ENCODE measurements around the gene TAS2R41.
"Not testable (repeated sequence)": the region's sequence is repeated elsewhere in the genome, so short reads cannot be mapped to it uniquely, and the experiment has no call there.

Gene TAS2R41

DNA sequence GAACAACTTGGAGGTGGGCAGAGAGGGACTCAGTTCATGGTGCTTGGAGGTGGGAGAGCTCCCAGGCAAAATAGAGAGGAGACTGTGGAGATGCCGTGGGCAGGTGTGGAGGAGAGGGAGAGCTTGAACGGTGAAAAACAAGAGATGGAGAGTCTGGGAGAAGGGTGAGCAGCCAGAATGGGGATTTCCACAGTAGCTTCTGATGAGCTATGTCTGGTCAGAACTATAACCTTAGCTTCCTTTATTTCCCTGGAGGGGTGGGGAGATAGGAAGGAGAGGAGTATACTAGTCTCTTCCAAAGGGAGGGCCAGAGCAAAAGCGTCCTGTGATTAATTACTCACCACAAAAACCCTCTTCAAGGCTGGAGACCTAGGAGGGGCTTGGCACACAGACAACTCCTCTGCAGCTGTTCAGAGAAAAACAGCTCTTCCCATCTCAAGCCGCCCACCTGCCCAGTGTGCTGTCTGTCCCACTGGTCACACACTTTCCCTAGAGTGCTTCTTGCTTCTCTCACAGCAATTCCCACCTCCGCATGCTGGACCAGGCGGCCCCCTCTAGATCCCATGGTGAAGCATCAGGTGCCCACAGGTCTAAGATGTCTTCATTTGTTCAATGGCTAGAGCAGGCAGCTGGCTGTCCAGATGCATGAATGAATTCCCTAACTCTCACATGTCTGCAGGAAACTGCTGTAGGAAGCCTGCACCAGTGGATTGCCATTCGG is 41.9 kb downstream of the TAS2R41 start:
- TF ChIP-seq, protein P1, sequence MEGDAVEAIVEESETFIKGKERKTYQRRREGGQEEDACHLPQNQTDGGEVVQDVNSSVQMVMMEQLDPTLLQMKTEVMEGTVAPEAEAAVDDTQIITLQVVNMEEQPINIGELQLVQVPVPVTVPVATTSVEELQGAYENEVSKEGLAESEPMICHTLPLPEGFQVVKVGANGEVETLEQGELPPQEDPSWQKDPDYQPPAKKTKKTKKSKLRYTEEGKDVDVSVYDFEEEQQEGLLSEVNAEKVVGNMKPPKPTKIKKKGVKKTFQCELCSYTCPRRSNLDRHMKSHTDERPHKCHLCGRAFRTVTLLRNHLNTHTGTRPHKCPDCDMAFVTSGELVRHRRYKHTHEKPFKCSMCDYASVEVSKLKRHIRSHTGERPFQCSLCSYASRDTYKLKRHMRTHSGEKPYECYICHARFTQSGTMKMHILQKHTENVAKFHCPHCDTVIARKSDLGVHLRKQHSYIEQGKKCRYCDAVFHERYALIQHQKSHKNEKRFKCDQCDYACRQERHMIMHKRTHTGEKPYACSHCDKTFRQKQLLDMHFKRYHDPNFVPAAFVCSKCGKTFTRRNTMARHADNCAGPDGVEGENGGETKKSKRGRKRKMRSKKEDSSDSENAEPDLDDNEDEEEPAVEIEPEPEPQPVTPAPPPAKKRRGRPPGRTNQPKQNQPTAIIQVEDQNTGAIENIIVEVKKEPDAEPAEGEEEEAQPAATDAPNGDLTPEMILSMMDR (IDR thresholded peaks at IDR 0.05; ENCODE audit: low read depth, low read length, missing control alignments): no peak
- no peak overlapping the region for H3K4me3 ChIP-seq (replicated peaks; ENCODE audit: low read depth, low read length)
- peak; percentile 57 for DNase-seq (ENCODE audit: extremely low read depth, low read depth)

DNA sequence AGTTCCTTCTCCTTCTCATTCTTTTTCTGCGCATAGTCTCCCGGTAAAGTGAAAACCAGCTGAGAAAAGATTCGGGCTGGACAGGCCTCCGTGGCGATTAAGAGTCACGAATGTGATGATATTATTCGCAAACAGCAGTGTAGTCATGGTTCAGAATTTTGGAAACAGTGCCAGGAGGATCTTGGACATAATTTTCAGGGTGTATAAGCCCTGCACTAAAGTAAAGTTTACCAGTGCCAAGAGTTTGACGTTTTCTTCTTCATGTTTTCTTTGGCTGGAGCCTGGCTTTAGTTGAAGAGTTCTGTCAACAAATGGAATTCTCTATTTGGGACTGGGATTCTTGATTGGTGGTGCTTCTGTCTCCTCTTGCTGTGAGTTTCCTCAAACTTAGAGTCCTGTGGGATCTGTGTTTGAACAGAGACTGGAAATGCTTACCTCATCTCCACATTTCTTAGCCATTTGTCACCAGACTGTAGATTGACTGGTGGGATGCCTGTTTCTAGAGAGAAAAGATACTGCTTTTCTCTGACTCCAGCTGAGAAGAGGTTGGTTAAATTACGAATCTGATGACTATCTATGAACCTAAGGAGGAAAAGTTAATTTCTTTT is 44.7 kb downstream of the TAS2R41 start:
- H3K4me3 ChIP-seq (replicated peaks; ENCODE audit: low read depth, low read length); DNase-seq (ENCODE audit: extremely low read depth, low read depth): not testable (repeated sequence)
